ENCODE measurements around the gene SYT17.

The SYT17 gene

DNA sequence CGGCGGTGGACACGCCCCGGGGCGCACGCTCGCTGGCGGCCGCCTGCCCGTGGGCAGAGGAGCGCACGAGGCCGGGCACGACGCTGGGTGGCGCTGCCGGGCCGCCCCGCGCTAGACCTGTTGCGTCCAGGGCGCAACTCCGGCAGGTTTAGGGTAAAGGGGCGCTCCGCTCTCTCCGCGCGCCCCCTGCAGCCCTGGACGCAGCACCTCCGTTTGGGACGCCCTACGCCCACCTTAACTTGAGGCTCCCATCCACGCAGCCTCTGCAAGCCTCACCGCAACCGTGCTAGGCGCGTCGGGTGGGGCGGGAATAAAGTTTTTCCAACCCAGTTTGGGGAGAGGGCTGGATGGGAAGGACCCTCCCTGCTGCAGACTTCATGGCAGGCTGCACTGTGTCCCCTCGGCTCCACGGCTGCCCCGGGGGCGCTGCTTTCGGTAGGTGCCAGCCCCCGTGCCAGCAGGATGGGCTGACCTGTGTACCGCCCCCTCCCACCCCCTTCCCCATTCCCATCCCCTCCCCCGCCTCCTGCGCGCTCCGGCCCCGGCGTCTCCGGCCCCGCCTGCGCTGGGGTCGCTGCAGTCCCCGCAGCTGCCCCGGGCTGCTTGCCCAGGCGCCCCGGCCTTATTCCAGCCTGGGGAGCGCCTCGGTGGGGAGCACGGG is at the start of gene SYT17:
Gene SYT17 (plus strand): TSS at position 531 of the 661 bp plus-strand sequence. CDS start 407 bp downstream, outside the sequence.
- DNase-seq (ENCODE audit: low read depth in 2 of 2): peak in 1 of 2 experiments; percentile 18

GRCh38 chr16:19118938-19119431 is 49.1 kb upstream of the SYT17 start:
- peak; percentile 62 to 72 for DNase-seq (ENCODE audit: low read depth in 2 of 2)

- DNase-seq (ENCODE audit: low read depth in 2 of 2): peak in 1 of 2 experiments; percentile 53
Observed at GRCh38 chr16:19119564-19119963, 48.5 kb upstream of the SYT17 start.

- DNase-seq (ENCODE audit: low read depth in 2 of 2): no peak
Observed at GRCh38 chr16:19123535-19124178, 44.4 kb upstream of the SYT17 start.

- no peak for DNase-seq (ENCODE audit: low read depth in 2 of 2)
Observed at GRCh38 chr16:19126300-19126699, 41.7 kb upstream of the SYT17 start.

- no peak for DNase-seq (ENCODE audit: low read depth in 2 of 2)
Observed at GRCh38 chr16:19127205-19127604, 40.8 kb upstream of the SYT17 start.

DNA sequence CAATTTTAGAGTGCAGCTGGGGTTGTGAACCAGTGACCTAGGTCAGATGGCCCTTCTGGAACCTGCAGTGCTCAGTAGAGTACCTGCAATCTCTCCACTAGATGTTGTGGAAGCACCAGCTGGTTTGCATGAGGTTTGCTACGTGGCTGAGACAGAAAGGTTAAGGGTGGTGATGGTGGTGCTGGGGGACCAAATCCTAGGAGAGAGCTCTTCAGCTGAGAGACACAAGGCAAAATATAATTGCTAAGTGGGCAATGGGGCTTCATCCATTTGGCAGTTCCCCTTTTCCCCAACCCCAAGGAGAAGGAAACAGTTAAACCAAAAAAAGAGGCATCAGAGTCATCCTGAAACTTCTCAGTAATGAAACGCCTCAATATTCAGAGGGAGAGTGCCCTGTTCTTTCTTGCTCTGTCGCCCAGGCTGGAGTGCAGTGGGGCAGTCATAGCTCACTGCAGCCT is 40.3 kb upstream of the SYT17 start:
- no peak for DNase-seq (ENCODE audit: low read depth in 2 of 2)

DNA sequence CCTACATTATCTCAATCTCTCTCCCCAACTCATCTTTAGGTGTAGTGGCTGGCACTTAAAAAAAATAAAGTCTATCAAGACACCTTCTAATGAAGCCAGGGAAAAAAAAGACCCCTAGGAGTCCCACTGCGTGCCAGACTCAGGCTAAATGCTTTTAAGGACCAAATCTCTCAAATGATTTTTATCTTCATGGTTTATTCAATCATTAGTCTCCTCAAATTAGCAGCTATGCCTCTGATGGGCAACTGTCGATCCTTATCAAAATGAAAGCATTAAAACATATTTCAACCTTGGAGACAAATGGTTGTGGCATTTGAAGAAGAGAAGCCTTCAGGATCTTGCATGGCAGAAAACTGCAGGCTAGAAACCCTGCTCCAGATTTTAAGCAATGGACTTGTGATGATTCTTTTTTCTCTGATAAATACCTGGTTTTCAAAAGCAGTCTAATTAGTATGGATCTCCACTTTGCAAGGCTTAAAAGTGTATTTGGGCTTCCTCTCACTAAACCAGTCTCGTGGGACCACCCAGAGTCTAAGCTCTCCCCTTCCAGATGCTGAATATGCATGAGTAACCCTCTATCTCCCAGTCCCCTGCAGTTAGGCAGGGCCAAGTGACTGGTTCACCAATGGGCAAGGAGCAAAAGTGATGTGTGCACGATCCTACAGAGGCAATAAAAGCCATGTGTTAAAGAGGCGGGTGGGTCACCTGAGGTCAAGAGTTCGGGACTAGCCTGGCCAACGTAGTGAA is 39.4 kb upstream of the SYT17 start:
- no peak for DNase-seq (ENCODE audit: low read depth in 2 of 2)

DNA sequence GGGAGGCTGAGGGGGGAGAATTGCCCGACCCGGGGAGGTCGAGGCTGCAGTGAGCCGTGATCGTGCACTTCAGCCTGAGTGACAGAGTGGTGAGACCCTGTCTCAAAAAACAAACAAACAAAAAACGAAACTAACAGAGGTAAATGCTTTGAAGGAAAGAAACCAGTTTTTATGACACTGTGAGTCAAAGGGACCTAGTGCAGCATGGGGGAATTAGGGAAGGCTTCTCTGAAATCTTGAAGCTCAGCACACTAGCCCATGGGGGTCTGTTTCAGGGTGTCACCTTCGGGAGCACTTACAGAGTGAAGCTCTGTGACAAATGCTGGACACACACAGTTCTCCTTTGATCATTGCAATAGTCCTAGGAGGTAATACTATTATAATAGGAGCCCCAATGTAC is 37.7 kb upstream of the SYT17 start:
- DNase-seq (ENCODE audit: low read depth in 2 of 2): no peak

- DNase-seq (ENCODE audit: low read depth in 2 of 2): peak; percentile 70 to 74
Observed at GRCh38 chr16:19130852-19131824, 36.9 kb upstream of the SYT17 start.

DNA sequence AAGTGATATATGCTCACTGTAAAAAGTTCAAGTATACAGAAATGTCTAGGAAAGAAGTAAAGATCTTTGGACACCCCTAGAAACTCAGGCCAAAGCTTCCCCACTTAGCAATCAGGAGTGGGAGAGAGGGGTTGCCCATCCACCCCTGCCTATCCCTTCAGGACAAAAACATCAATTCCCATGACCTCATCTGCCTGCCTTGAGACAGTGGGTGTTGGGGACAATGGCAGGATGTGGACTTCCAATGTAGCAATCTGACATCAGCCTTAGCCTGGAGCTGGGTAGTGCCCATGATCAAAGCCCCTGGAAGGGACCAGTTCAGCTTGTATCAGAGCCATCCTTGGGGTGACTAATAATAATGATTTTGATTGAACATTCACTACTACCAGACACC is 36.2 kb upstream of the SYT17 start:
- DNase-seq (ENCODE audit: low read depth in 2 of 2): no peak

- DNase-seq (ENCODE audit: low read depth in 2 of 2): no peak
Observed at GRCh38 chr16:19132255-19132654, 35.8 kb upstream of the SYT17 start.

DNA sequence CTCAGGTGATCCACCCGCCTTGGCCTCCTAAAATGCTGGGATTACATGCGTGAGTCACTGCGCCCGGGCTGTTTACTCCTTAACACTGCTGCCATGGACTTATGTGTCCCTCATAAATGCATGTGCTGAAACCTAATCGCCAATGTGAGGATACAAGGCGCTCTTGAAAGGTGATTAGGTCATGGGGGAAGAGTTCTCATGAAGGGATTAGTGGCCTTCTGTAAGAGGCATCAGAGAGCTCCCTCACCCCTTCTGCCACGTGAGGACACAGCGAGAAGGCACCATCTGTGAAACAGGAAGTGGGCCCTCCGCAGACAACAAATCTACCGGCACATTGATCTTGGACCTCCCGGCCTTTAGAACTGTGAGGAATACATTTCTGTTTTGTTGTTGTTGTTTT is 35.1 kb upstream of the SYT17 start:
- no peak for DNase-seq (ENCODE audit: low read depth in 2 of 2)

- no peak for DNase-seq (ENCODE audit: low read depth in 2 of 2)
Observed at GRCh38 chr16:19133600-19133999, 34.4 kb upstream of the SYT17 start.

GRCh38 chr16:19135201-19135842 is 32.7 kb upstream of the SYT17 start:
- DNase-seq (ENCODE audit: low read depth in 2 of 2): no peak

GRCh38 chr16:19135896-19136438 is 32.1 kb upstream of the SYT17 start:
- no peak for DNase-seq (ENCODE audit: low read depth in 2 of 2)

DNA sequence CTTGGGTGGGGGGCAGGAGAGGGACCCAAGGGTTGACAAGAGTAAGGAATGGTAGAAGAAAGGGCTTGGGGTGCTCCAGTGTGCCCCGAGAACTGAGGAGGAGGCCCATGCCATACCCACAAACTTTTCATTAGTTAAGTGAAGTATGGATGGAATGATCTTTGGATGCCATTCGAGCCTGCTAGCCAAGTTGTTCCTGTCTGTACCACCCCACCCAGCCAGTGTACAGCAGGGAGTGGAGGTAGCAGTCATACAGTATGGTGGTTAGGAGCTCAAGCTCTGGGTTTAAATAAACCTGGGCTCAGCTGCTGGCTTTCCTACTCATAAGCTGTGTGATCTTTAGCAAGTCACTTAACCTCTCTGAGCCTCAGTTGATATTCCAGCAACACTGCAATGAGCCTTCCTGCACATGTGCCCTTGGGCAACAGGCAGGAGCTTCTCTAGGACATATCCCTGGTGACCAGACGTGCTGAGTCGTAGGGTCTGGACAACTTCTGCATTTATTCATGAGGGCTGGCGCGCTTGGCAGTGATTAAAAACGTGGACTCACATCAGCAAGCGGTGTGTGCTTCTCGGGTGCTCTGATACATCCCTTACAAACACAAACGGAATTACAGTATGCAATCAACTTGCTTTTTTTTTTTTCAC is 31.4 kb upstream of the SYT17 start:
- no peak for DNase-seq (ENCODE audit: low read depth in 2 of 2)

- peak in 1 of 2 experiments; percentile 36 for DNase-seq (ENCODE audit: low read depth in 2 of 2)
Observed at GRCh38 chr16:19137201-19138128, 30.6 kb upstream of the SYT17 start.

DNA sequence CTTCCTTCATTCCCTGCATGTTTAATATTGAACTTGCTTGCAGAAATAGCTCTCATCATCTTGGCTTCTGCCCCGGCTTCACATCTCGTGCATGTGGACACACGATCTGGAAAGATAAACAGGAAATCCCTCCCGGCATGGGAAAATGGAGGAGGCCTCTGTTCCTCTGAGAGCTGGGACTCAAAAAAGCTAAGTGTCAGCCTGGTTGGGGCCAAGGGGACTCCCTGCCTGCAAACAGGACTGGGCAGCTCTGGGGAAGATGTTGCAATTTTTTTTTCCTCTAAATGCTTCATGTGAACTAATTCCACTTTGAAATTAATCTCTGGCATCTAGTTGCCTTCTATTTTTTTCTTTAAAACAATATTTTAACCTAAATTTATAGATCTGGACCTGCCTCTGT is 29.4 kb upstream of the SYT17 start:
- DNase-seq (ENCODE audit: low read depth in 2 of 2): peak in 1 of 2 experiments; percentile 41
